H1 (cell line): ENCODE data around the gene IGF2BP3. TPM values are rescaled to one million over a fixed set of nuclear protein-coding genes. Genes with fewer than 3 reads are reported as not detected.

ENCODE experiments used
- CTCF ChIA-PET: fragments of 300-600 bp; sonication (Branson Sonifier 250); formaldehyde crosslinking; loops from one replicate; lab custom pipeline; 2021; ENCODE audit not compliant: partially characterized antibody; lab: Charles Lee
- POLR2A ChIA-PET: fragments of 300-600 bp; sonication (Branson Sonifier 250); formaldehyde crosslinking; loops from one replicate; lab custom pipeline; 2021; ENCODE audit warnings: inconsistent platforms; ENCODE audit not compliant: partially characterized antibody; lab: Charles Lee
- DNase-seq, 2 experiments: peaks; one replicate each; pipeline versions ENCODE4 v3.0.0 to v3.0.0-alpha.2; 2010 to 2022; ENCODE audit warnings: low spot score in 2 of 2, low read depth in 1 of 2, mixed read lengths in 1 of 2
- FAIRE-seq: peaks from 2 replicates; lab custom pipeline; 2011; peaks lifted over from hg19 to GRCh38; lab: Jason Lieb, UNC
- H2AFZ ChIP-seq: 2 replicates; pipeline ENCODE4 v1.8.1; 2012; ENCODE audit warnings: low read length, inconsistent platforms
- H2AK5ac ChIP-seq: 2 replicates; pipeline ENCODE4 v1.6.1; 2013; ENCODE audit warnings: low read depth, low read length
- H2BK120ac ChIP-seq: replicated peaks from 2 replicates; pipeline ENCODE3; 2013; ENCODE audit warnings: low read depth, low read length, inconsistent platforms
- H2BK12ac ChIP-seq: 2 replicates; pipeline ENCODE4 v1.6.1; 2013; ENCODE audit warnings: low read depth, low read length
- H2BK15ac ChIP-seq: 2 replicates; pipeline ENCODE4 v1.6.1; 2013; ENCODE audit warnings: low read length
- H2BK20ac ChIP-seq: 2 replicates; pipeline ENCODE4 v1.6.1; 2013; ENCODE audit warnings: low read length
- H2BK5ac ChIP-seq: 2 replicates; pipeline ENCODE4 v1.6.1; 2013; ENCODE audit warnings: low read depth, low read length
- H3K14ac ChIP-seq: 2 replicates; pipeline ENCODE4 v1.6.1; 2013; ENCODE audit warnings: inconsistent platforms; ENCODE audit not compliant: insufficient read length
- H3K18ac ChIP-seq: 2 replicates; pipeline ENCODE4 v1.6.1; 2013; ENCODE audit warnings: low read length; ENCODE audit errors: extremely low read depth
- H3K23ac ChIP-seq: 2 replicates; pipeline ENCODE4 v1.6.1; 2013; ENCODE audit warnings: inconsistent platforms; ENCODE audit not compliant: insufficient read length
- H3K23me2 ChIP-seq: 2 replicates; pipeline ENCODE4 v1.6.1; 2013; ENCODE audit warnings: low read depth, low read length
- H3K27ac ChIP-seq: 2 replicates; pipeline ENCODE4 v1.6.1; 2011; ENCODE audit warnings: low read depth, low read length, inconsistent platforms
- H3K27me3 ChIP-seq, 4 experiments: replicated peaks in 1 of 4; 1 replicate in 1 of 4; 2 replicates in 3 of 4; pipeline versions ENCODE4 v1.6.1 to v1.8.1; 2011 to 2013; ENCODE audit warnings: low read length in 3 of 4, mild to moderate bottlenecking in 3 of 4, inconsistent platforms in 2 of 4, mixed read lengths in 2 of 4, moderate library complexity in 1 of 4; ENCODE audit not compliant: control insufficient read depth in 3 of 4, insufficient read depth in 3 of 4; ENCODE audit errors: extremely low read depth in 1 of 4
- H3K36me3 ChIP-seq, 4 experiments: 2 replicates each; pipeline versions ENCODE4 v1.6.1 to v1.8.1; 2011 to 2013; ENCODE audit warnings: mild to moderate bottlenecking in 4 of 4, low read length in 3 of 4, moderate library complexity in 2 of 4, control low read depth in 1 of 4, inconsistent platforms in 1 of 4; ENCODE audit not compliant: insufficient read depth in 4 of 4, control insufficient read depth in 2 of 4
- H3K4ac ChIP-seq: replicated peaks from 2 replicates; pipeline ENCODE3; 2013; ENCODE audit warnings: low read length, low read depth, mixed read lengths, inconsistent platforms; ENCODE audit not compliant: insufficient read length
- H3K4me1 ChIP-seq, 4 experiments: replicated peaks in 1 of 4; 1 replicate in 1 of 4; 2 replicates in 3 of 4; pipeline versions ENCODE4 v1.6.1 to v1.8.1; 2011 to 2013; ENCODE audit warnings: low read length in 3 of 4, inconsistent platforms in 2 of 4, mixed read lengths in 1 of 4; ENCODE audit not compliant: insufficient read depth in 4 of 4, control insufficient read depth in 3 of 4
- H3K4me2 ChIP-seq, 2 experiments: 2 replicates each; pipeline versions ENCODE4 v1.6.1 to v1.8.1; 2011 to 2013; ENCODE audit warnings: low read depth in 2 of 2, low read length in 2 of 2, control low read depth in 1 of 2, inconsistent platforms in 1 of 2, mild to moderate bottlenecking in 1 of 2; ENCODE audit not compliant: insufficient read depth in 1 of 2
- H3K4me3 ChIP-seq, 4 experiments: fragments of 200-600, 300-600 bp in 1 of 4; sonication (generic), shearing (Covaris generic), sonication (Bioruptor Twin) in 1 of 4; 2 replicates each; pipeline versions ENCODE4 v1.5.1 to v1.8.1; 2011 to 2016; ENCODE audit warnings: low read length in 4 of 4, low read depth in 3 of 4, control low read depth in 2 of 4, inconsistent platforms in 2 of 4, mild to moderate bottlenecking in 2 of 4, mixed read lengths in 1 of 4, moderate library complexity in 1 of 4; ENCODE audit not compliant: insufficient read depth in 2 of 4; ENCODE audit errors: extremely low read depth in 1 of 4
- H3K56ac ChIP-seq: replicated peaks from 2 replicates; pipeline ENCODE3; 2013; ENCODE audit warnings: low read depth, mild to moderate bottlenecking, mixed read lengths, low read length, inconsistent platforms; ENCODE audit not compliant: insufficient read length
- H3K79me1 ChIP-seq: 2 replicates; pipeline ENCODE4 v1.6.1; 2013; ENCODE audit warnings: low read depth, low read length, control low read depth
- H3K79me2 ChIP-seq, 2 experiments: 2 replicates each; pipeline versions ENCODE4 v1.6.1 to v1.8.1; 2012 to 2013; ENCODE audit warnings: low read length in 2 of 2, mild to moderate bottlenecking in 2 of 2, inconsistent platforms in 1 of 2; ENCODE audit not compliant: insufficient read depth in 2 of 2, control insufficient read depth in 1 of 2
- H3K9ac ChIP-seq, 4 experiments: replicated peaks in 1 of 4; 1 replicate in 1 of 4; 2 replicates in 3 of 4; pipeline versions ENCODE4 v1.6.1 to v1.8.1; 2011 to 2013; ENCODE audit warnings: low read depth in 3 of 4, low read length in 3 of 4, control low read depth in 2 of 4, mild to moderate bottlenecking in 2 of 4, moderate library complexity in 2 of 4, inconsistent platforms in 1 of 4; ENCODE audit errors: extremely low read depth in 1 of 4
- H3K9me3 ChIP-seq, 2 experiments: 2 replicates each; pipeline versions ENCODE4 v1.6.1 to v1.8.1; 2012 to 2013; ENCODE audit warnings: mild to moderate bottlenecking in 2 of 2, moderate library complexity in 2 of 2, control low read depth in 1 of 2, inconsistent platforms in 1 of 2, low read depth in 1 of 2, low read length in 1 of 2, mixed read lengths in 1 of 2; ENCODE audit not compliant: insufficient read depth in 2 of 2
- H4K20me1 ChIP-seq, 2 experiments: replicated peaks in 1 of 2; 2 replicates each; pipeline versions ENCODE3 to v1.8.1; 2011 to 2013; ENCODE audit warnings: inconsistent platforms in 2 of 2, low read length in 2 of 2, mild to moderate bottlenecking in 1 of 2; ENCODE audit not compliant: insufficient read depth in 2 of 2, control insufficient read depth in 1 of 2
- H4K5ac ChIP-seq: 2 replicates; pipeline ENCODE4 v1.6.1; 2013; ENCODE audit warnings: low read length, low read depth, mixed read lengths, inconsistent platforms; ENCODE audit not compliant: insufficient read length
- H4K8ac ChIP-seq: 2 replicates; pipeline ENCODE4 v1.8.0; 2013; ENCODE audit warnings: mild to moderate bottlenecking, moderate library complexity, low read length, inconsistent platforms; ENCODE audit not compliant: insufficient read depth; ENCODE audit errors: extremely low read depth
- H4K91ac ChIP-seq: replicated peaks from 2 replicates; pipeline ENCODE3; 2013; ENCODE audit warnings: low read length, mixed read lengths, inconsistent platforms; ENCODE audit not compliant: insufficient read length
- ASH2L ChIP-seq: fragments of 200-600, 300-600 bp; sonication (generic); IDR thresholded peaks from one replicate; pipeline ENCODE4 v1.7.1; 2017; ENCODE audit warnings: low read length
- CHD1 ChIP-seq: IDR thresholded peaks from 2 replicates; pipeline ENCODE4 v1.6.1; 2012; ENCODE audit warnings: low read depth, low read length, improper control_type of control experiment
- EGR1 ChIP-seq: IDR thresholded peaks from 2 replicates; pipeline ENCODE4 v1.6.1; 2011; ENCODE audit warnings: low read depth, low read length, borderline replicate concordance
- POLR2A ChIP-seq, 2 experiments: IDR thresholded peaks; 1 replicate in 1 of 2; 2 replicates in 1 of 2; pipeline ENCODE4 v1.6.1; 2011; ENCODE audit warnings: low read depth in 2 of 2, low read length in 2 of 2, mild to moderate bottlenecking in 2 of 2; ENCODE audit errors: control extremely low read depth in 1 of 2
- RBBP5 ChIP-seq: IDR thresholded peaks from 2 replicates; pipeline ENCODE4 v1.7.1; 2012; ENCODE audit warnings: low read depth, mild to moderate bottlenecking, inconsistent platforms, low read length, moderate library complexity, borderline replicate concordance
- TAF7 ChIP-seq: optimal IDR thresholded peaks from 2 replicates; pipeline ENCODE3; 2011; ENCODE audit warnings: low read depth, mild to moderate bottlenecking, inconsistent platforms, low read length, moderate library complexity, borderline replicate concordance
- TBP ChIP-seq: IDR thresholded peaks from 2 replicates; pipeline ENCODE4 v1.6.1; 2011; ENCODE audit warnings: low read depth, low read length, improper control_type of control experiment
- WGBS, 2 experiments: shearing (Covaris generic) in 1 of 2; methylation state at CpG; one replicate each; pipeline versions ENCODE4 v1.1.6 to v1.1.7; 2013 to 2015; ENCODE audit warnings: low lambda C conversion rate in 2 of 2, mixed read lengths in 2 of 2, inconsistent platforms in 1 of 2, low coverage in 1 of 2, missing lambda C conversion rate in 1 of 2; ENCODE audit not compliant: insufficient replicate concordance in 2 of 2, insufficient coverage in 1 of 2, insufficient read length in 1 of 2; ENCODE audit errors: extremely low coverage in 1 of 2, missing lambda C conversion rate in 1 of 2; 5-methylcytosine and 5-hydroxymethylcytosine counted together
- polyA plus RNA-seq, 7 experiments: library from polyadenylated mRNA; depleted of rRNA in 3 of 7; stranded (reverse) in 5 of 7; unstranded in 2 of 7; fragments of >200 nt in 5 of 7; fragments of 200-250 nt in 2 of 7; gene quantifications; 1 replicate in 5 of 7; 2 replicates in 1 of 7; 4 replicates in 1 of 7; pipeline versions ENCODE4 v1.2.1 to v1.2.3, GENCODE V29; 2011 to 2013; ENCODE audit warnings: missing spikeins in 2 of 7, mixed read lengths in 2 of 7
- total RNA-seq: library from RNA; stranded (reverse); fragmentation: NEBNext Ultra II Directional; extraction: Animal tissue kit (Norgen Biotek cat#: 25700); gene quantifications from 2 replicates; pipeline ENCODE4 v1.2.1, GENCODE V29; 2021
- TF ChIP-seq, protein P1 (sequence below): IDR thresholded peaks from 2 replicates; pipeline ENCODE4 v1.6.1; 2012; ENCODE audit warnings: low read length, inconsistent platforms

Gene IGF2BP3
- total and polyA plus RNA-seq, 2 of the 8 experiments (the other 6 are each of a cell fraction or from before 2014, with no cell fraction given) = 66.3 to 193 TPM

DNA sequence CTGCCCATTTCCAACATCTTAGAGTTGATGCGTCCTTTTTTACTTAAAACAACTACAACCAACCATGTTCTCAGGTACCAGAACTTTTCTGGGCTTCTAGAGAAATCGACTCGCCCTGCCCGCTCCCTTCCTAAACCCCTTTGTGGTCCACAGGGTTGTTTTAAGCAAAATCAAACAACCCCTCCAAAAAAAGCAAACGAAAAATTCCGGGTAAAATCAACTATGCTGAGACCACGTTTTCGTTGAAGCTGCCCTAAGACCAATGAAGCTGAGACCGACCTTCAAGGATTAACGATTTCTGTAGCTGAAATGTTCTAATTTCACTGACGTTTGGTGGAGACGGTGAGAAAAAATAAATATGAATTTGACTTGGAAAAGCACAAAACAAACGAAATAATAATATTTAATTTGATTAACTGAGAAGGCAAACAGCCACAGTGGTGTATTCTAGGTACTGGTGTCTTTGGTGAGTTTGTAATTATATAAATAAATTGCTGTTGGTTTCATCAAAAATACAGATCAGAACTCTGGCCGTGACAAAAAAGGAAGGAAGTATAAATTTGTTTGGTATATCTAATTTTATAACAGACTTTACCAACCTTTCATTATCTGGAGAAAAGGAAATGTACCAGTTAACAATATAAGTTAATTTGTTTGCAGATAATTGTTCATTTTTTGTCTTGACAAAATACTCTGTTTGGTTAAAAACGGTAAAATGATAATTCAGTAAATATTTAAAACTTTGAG, 4.7 kb upstream of the IGF2BP3 start:
- peak overlapping the region; percentile 96 for H3K27ac ChIP-seq
- H2BK5ac ChIP-seq = peak overlapping the region; percentile 97
- WGBS, 2 experiments = 1% methylated on average over 15 of the region's 15 CpGs; no CpG with 5 or more reads in 1 of the 2 experiments
- no peak overlapping the region for H2AFZ ChIP-seq
- H3K23ac ChIP-seq = peak overlapping the region; percentile 6
- H4K8ac ChIP-seq = peak overlapping the region; percentile 94; the same call in 1 of the 2 replicates
- POLR2A ChIA-PET = interaction anchor here (0.7 to 3.6 kb wide), 24 partner anchors 10 to 194 kb away, joined by 3 to 68 read pairs (median 4); partner anchors contain the start of gene TRA2A
- H2BK20ac ChIP-seq = no peak overlapping the region
- H3K36me3 ChIP-seq = no peaks in the 10 kb centered on the region; a peak in 3 of 8 replicates
- H4K5ac ChIP-seq = peak overlapping the region; percentile 94
- H2BK12ac ChIP-seq = peak overlapping the region; percentile 30; the same call in 1 of the 2 replicates
- H4K91ac ChIP-seq = peak overlapping the region; percentile 82
- peak overlapping the region; percentile 89 for H3K18ac ChIP-seq
- CTCF ChIA-PET = interaction anchor here (0.8 to 1.3 kb wide), 3 partner anchors 16 to 46 kb away, joined by 3 to 5 read pairs (median 4); no protein-coding TSS in a partner anchor
- no peak overlapping the region; the same call in 1 of the 2 replicates for H2BK15ac ChIP-seq
- H2AK5ac ChIP-seq = no peak overlapping the region
- H3K79me1 ChIP-seq = no peaks in the 10 kb centered on the region
- DNase-seq = no peak
- H4K20me1 ChIP-seq = no peaks in the 10 kb centered on the region
- TF ChIP-seq TAF7 (peak; percentile 93), RBBP5 (no peak), TBP (peak; percentile 6; the same call in 1 of the 2 replicates), POLR2A (IDR thresholded peaks at IDR 0.05; ENCODE audit: control extremely low read depth in 1 of 2, low read depth in 2 of 2, low read length in 2 of 2) (peak in 1 of 2 experiments; percentile 10; a peak in 1 of 3 replicates), EGR1 (no peak), CHD1 (peak; percentile 71), ASH2L (peak; percentile 13)
- TF ChIP-seq, protein P1, sequence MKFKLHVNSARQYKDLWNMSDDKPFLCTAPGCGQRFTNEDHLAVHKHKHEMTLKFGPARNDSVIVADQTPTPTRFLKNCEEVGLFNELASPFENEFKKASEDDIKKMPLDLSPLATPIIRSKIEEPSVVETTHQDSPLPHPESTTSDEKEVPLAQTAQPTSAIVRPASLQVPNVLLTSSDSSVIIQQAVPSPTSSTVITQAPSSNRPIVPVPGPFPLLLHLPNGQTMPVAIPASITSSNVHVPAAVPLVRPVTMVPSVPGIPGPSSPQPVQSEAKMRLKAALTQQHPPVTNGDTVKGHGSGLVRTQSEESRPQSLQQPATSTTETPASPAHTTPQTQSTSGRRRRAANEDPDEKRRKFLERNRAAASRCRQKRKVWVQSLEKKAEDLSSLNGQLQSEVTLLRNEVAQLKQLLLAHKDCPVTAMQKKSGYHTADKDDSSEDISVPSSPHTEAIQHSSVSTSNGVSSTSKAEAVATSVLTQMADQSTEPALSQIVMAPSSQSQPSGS = 0 out of 2 replicates have a peak, but pooled peaks have one; percentile 19
- FAIRE-seq = no peak
- H3K4ac ChIP-seq = no peak overlapping the region
- H3K56ac ChIP-seq = peak overlapping the region; percentile 63
- no peak overlapping the region for H3K14ac ChIP-seq
- no peak overlapping the region for H2BK120ac ChIP-seq
- H3K9ac ChIP-seq = peak overlapping the region; percentile 87 to 97 (median 93)
- no peaks in the 10 kb centered on the region for H3K9me3 ChIP-seq
- peak overlapping the region; percentile 82 to 93 for H3K4me2 ChIP-seq
- peaks cover 0 to 75% of the 10 kb centered on the region in 2 experiments; a peak in 3 of 4 replicates for H3K79me2 ChIP-seq
- peaks cover 0 to 8% (median 4%) of the 10 kb centered on the region in 4 experiments; a peak in 2 of 7 replicates for H3K4me1 ChIP-seq
- peaks cover 4% of the 10 kb centered on the region; the same call in 1 of the 2 replicates for H3K23me2 ChIP-seq
- peak overlapping the region; percentile 61 to 86 (median 76) for H3K4me3 ChIP-seq
- no peaks in the 10 kb centered on the region for H3K27me3 ChIP-seq
